DOHH2 (cell line): ENCODE results near the gene GALNS.

Experiments used
- CTCF ChIP-seq: fragments of 200-600 bp; sonication (generic); IDR thresholded peaks from one replicate; pipeline ENCODE4 v1.5.1; 2014; ENCODE audit warnings: antibody characterized with exemption, mild to moderate bottlenecking, low read depth, low read length; ENCODE audit not compliant: poor library complexity, severe bottlenecking
- EZH2phosphoT487 ChIP-seq: fragments of 200-600 bp; sonication (generic); IDR thresholded peaks from 2 replicates; pipeline ENCODE4 v1.6.1; 2017; ENCODE audit warnings: borderline replicate concordance, mild to moderate bottlenecking, antibody characterized with exemption, low read length, moderate library complexity, mixed read lengths

GRCh38 chr16:88883117-88883895 lies 26.6 kb upstream of the GALNS start:
- TF ChIP-seq CTCF (no peak), EZH2phosphoT487 (no peak)
